Progenitor cell of endocrine pancreas (in vitro differentiated cells): Measurements from ENCODE around the gene B4GALT6. TPM values are rescaled to one million over a fixed set of nuclear protein-coding genes. Genes with fewer than 3 reads are reported as not detected.

Source experiments
- DNase-seq: peaks from one replicate; pipeline ENCODE4 v3.0.0; 2021; ENCODE audit warnings: low spot score; ENCODE audit not compliant: unreplicated experiment
- H3K27ac Mint-ChIP-seq: 2 replicates; pipeline ENCODE4 v1.8.0; 2021; ENCODE audit warnings: mild to moderate bottlenecking, moderate library complexity, mixed read lengths
- H3K27me3 Mint-ChIP-seq: 2 replicates; pipeline ENCODE4 v1.8.0; 2021; ENCODE audit warnings: mixed read lengths
- H3K36me3 Mint-ChIP-seq: 2 replicates; pipeline ENCODE4 v1.8.0; 2022; ENCODE audit warnings: mixed read lengths; ENCODE audit not compliant: insufficient read depth
- H3K4me1 Mint-ChIP-seq: 2 replicates; pipeline ENCODE4 v1.8.0; 2021; ENCODE audit warnings: low read depth, mixed read lengths
- H3K4me3 Mint-ChIP-seq: 2 replicates; pipeline ENCODE4 v1.8.0; 2021; ENCODE audit warnings: low read depth, mild to moderate bottlenecking, moderate library complexity, mixed read lengths
- H3K9me3 Mint-ChIP-seq: 2 replicates; pipeline ENCODE4 v1.8.0; 2021; ENCODE audit warnings: low read depth, mixed read lengths
- total RNA-seq: library from RNA; stranded (reverse); gene quantifications from 2 replicates; pipeline ENCODE4 v1.2.1, GENCODE V29; 2021
- TF ChIP-seq, protein P1 (sequence below): fragments of 200-600 bp; sonication (generic); IDR thresholded peaks from one replicate; pipeline ENCODE4 v1.5.0; 2021; ENCODE audit warnings: antibody characterized with exemption, mild to moderate bottlenecking; ENCODE audit not compliant: unreplicated experiment

B4GALT6 gene
- total RNA-seq, 1 donor from 2014 or later, result 32.2 TPM

DNA sequence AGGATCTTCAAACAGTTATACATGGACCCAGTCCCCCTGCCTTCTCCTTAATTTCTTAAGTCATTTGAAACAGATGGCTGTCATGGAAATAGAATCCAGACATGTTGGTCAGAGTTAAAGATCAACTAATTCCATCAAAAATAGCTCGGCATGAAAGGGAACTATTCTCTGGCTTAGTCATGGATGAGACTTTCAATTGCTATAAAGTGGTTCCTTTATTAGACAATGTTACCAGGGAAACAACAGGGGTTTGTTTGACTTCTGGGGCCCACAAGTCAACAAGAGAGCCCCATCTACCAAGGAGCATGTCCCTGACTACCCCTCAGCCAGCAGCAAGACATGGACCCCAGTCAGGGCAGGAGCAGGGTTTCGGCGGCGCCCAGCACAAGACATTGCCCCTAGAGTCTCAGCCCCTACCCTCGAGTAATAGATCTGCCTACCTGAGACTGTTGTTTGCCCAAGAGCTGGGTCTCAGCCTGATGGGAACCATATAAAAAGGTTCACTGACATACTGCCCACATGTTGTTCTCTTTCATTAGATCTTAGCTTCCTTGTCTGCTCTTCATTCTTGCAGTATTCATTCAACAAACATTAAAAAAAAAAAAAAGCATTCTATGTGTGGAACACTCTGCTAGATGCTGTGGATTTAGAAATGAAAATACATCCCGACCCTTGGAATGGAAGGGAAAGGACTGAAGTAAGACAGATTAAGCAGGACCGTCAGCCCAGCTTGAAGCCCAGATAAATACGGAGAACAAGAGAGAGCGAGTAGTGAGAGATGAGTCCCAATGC is 88.1 kb downstream of the B4GALT6 start:
- H3K4me3 Mint-ChIP-seq, result no peak overlapping the region
- peaks cover 4% of the 10 kb centered on the region for H3K36me3 Mint-ChIP-seq
- H3K27ac Mint-ChIP-seq, result no peak overlapping the region
- peaks cover 27% of the 10 kb centered on the region for H3K4me1 Mint-ChIP-seq
- DNase-seq, result no peak
- no peaks in the 10 kb centered on the region for H3K9me3 Mint-ChIP-seq
- H3K27me3 Mint-ChIP-seq, result no peaks in the 10 kb centered on the region
- TF ChIP-seq, protein P1, sequence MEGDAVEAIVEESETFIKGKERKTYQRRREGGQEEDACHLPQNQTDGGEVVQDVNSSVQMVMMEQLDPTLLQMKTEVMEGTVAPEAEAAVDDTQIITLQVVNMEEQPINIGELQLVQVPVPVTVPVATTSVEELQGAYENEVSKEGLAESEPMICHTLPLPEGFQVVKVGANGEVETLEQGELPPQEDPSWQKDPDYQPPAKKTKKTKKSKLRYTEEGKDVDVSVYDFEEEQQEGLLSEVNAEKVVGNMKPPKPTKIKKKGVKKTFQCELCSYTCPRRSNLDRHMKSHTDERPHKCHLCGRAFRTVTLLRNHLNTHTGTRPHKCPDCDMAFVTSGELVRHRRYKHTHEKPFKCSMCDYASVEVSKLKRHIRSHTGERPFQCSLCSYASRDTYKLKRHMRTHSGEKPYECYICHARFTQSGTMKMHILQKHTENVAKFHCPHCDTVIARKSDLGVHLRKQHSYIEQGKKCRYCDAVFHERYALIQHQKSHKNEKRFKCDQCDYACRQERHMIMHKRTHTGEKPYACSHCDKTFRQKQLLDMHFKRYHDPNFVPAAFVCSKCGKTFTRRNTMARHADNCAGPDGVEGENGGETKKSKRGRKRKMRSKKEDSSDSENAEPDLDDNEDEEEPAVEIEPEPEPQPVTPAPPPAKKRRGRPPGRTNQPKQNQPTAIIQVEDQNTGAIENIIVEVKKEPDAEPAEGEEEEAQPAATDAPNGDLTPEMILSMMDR, result no peak

DNA sequence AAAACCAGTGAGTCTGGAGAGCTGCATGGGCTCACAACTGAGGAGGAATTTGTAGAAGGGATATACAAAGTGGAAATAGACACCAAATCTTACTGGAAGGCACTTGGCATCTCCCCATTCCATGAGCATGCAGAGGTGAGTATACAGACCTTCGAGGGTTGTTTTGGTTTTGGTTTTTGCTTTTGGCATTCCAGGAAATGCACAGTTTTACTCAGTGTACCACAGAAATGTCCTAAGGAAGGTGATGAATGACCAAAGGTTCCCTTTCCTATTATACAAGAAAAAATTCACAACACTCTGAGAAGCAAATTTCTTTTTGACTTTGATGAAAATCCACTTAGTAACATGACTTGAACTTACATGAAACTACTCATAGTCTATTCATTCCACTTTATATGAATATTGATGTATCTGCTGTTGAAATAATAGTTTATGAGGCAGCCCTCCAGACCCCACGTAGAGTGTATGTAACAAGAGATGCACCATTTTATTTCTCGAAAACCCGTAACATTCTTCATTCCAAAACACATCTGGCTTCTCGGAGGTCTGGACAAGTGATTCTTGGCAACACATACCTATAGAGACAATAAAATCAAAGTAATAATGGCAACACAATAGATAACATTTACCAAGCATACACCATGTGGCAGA is 89.1 kb downstream of the B4GALT6 start:
- Mint-ChIP-seq H3K36me3 (peaks cover 4% of the 10 kb centered on the region), H3K27me3 (no peaks in the 10 kb centered on the region), H3K27ac (no peak overlapping the region), H3K4me1 (peaks cover 34% of the 10 kb centered on the region), H3K9me3 (no peaks in the 10 kb centered on the region), H3K4me3 (no peak overlapping the region)
- TF ChIP-seq, protein P1, result no peak
- DNase-seq, result no peak

DNA sequence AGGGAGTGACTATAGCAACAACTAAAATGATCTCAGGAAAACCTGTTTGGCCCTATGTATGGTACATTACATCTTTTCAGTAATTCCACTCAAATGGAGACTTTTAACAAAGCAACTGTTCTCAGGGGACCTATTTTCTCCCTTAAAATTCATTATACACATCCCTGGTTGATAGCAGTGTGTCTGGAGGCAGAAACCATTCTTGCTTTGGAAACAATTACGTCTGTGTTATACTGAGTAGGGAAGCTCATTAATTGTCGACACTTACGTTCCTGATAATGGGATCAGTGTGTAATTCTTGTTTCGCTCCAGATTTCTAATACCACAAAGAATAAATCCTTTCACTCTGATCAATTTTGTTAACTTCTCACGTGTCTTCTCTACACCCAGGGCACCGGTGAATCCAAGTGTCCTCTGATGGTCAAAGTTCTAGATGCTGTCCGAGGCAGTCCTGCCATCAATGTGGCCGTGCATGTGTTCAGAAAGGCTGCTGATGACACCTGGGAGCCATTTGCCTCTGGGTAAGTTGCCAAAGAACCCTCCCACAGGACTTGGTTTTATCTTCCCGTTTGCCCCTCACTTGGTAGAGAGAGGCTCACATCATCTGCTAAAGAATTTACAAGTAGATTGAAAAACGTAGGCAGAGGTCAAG is 91.7 kb downstream of the B4GALT6 start:
- Mint-ChIP-seq H3K27ac (no peak overlapping the region), H3K4me1 (peaks cover 39% of the 10 kb centered on the region), H3K4me3 (no peak overlapping the region), H3K27me3 (no peaks in the 10 kb centered on the region), H3K36me3 (peaks cover 4% of the 10 kb centered on the region), H3K9me3 (peaks cover 9% of the 10 kb centered on the region)
- no peak for DNase-seq
- TF ChIP-seq, protein P1, result no peak

GRCh38 chr18:31591628-31592027 is 92.8 kb downstream of the B4GALT6 start, which contains the start of gene TTR:
TSS of gene TTR (plus strand) at chr18:31591877. CDS start at chr18:31591903, 26 bp downstream.
- TF ChIP-seq, protein P1, result no peak
- Mint-ChIP-seq H3K27ac (peak within 1 kb of the TSS; percentile 29), H3K4me3 (peak within 1 kb of the TSS; percentile 37), H3K9me3 (peaks cover 9% of the 10 kb centered on the region), H3K4me1 (peaks cover 47% of the 10 kb centered on the region), H3K27me3 (no peaks in the 10 kb centered on the region), H3K36me3 (peaks cover 4% of the 10 kb centered on the region)
- DNase-seq, result no peak

- Mint-ChIP-seq H3K36me3 (peaks cover 2% of the 10 kb centered on the region), H3K9me3 (peaks cover 9% of the 10 kb centered on the region), H3K27me3 (no peaks in the 10 kb centered on the region), H3K27ac (peak overlapping the region; percentile 29), H3K4me1 (peaks cover 46% of the 10 kb centered on the region), H3K4me3 (peak overlapping the region; percentile 35)
- no peak for DNase-seq
- TF ChIP-seq, protein P1, result no peak
These were observed 93.3 kb downstream of the B4GALT6 start for GRCh38 chr18:31591113-31591512.
